GM21619 (cell line): ENCODE measurements around the gene TP53I11.

Experiments used
- ATAC-seq: cut with Tn5 transposase; IDR thresholded peaks from one replicate; pipeline ENCODE4 v1.9.1; 2021; ENCODE audit not compliant: unreplicated experiment

Gene TP53I11

GRCh38 chr11:44915621-44916020 is 35.1 kb downstream of the TP53I11 start:
- ATAC-seq: no peak

- no peak for ATAC-seq
Measured at GRCh38 chr11:44915004-44915403, 35.7 kb downstream of the TP53I11 start.

DNA sequence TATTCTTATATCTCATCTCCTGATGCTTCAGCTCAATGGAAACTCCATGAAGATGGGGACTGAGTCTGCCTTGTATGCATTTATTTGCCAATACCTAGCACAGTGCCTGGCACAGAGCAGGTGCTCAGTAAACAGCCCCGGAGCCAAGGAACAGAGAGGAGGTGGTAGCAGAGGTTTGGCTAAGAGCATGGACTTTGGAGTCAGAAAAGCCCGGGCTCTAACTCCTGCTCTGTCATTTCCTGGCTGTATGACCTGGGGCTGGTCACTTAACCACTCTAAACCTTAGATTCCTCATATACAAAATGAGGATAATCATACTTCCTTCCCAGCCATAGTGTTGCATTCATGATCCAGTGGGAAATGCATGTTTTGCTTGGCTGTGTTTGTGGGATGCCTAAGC is 36.6 kb downstream of the TP53I11 start:
- no peak for ATAC-seq

GRCh38 chr11:44913502-44913901 is 37.2 kb downstream of the TP53I11 start:
- ATAC-seq: no peak

GRCh38 chr11:44912270-44912987 is 38.3 kb downstream of the TP53I11 start:
- no peak for ATAC-seq

GRCh38 chr11:44911029-44911814 is 39.5 kb downstream of the TP53I11 start:
- no peak for ATAC-seq

DNA sequence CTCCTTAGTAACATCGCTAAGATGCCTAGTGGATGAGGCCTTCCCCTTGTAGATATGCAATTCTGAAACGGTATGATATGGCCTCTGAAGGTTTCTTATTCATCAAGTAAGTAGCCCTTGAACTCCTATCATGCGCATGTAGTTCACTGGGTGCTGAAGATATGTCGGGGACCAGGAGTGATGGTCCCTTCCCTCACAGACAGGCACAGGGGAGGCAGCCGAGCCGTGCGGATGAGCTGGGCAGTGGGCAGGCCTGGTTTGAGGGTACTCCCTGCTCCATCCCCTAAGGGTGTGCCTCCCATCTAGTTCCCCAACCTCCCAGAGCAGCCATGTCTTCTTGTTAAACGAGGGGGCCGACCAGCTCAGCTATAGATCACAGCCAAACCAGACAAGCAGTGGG is 40.1 kb downstream of the TP53I11 start:
- no peak for ATAC-seq

GRCh38 chr11:44909557-44909956 is 41.1 kb downstream of the TP53I11 start:
- no peak for ATAC-seq

DNA sequence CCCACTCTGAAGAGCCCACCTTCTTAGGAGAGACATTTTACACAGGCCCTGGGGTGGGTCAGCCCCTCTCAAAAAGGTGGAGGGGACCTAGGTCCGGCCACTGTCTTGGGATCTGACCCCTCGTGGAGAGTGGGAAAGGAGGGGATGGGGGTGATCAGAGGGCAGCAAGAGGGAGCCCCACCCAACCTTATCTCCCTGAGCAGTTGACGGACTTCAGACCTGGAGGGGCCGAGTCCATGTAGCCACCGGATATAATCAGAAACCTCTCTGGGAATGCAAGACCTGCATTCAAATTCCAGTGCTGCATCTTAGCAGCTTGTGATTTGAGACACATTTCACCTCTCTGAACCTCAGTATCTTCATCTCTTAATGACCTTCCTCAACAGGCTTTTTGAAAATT is 44.0 kb downstream of the TP53I11 start:
- no peak for ATAC-seq

DNA sequence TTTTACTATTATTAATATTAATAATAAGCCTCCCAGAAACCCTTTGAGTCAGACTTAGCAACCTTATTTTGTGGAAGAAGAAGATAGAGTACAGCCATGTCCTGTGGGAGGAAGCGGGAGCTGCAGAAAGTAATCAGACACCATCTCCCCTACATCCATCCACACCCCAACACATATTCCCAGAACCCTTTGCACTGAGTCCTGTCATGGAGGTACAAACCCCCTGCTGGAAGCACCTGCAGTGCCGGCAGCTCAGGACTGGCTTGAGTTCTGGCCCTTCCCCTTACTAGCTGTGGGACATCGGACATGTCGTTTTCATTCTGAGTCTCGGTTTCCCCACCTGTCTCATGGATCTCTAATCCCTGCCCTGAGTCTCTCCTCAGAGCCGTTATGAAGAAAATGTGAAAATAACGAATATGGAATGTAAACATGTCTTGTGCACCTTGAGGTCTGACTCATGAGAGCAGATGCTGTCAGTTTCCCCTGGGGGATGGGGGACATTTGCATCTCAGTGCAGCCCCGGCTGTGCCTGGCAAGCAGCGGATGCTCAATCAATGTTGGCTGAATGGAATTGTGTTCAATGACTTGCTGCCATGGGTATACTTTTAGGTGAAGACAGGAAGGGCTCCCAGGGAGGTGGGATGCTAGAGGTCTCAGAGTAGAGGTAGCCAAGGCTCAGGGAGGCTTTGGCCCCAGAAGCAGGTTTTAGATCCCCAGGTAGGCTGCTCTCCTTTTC is 45.4 kb downstream of the TP53I11 start:
- ATAC-seq: no peak

- ATAC-seq: no peak
Measured at GRCh38 chr11:44904261-44905020, 46.2 kb downstream of the TP53I11 start.

DNA sequence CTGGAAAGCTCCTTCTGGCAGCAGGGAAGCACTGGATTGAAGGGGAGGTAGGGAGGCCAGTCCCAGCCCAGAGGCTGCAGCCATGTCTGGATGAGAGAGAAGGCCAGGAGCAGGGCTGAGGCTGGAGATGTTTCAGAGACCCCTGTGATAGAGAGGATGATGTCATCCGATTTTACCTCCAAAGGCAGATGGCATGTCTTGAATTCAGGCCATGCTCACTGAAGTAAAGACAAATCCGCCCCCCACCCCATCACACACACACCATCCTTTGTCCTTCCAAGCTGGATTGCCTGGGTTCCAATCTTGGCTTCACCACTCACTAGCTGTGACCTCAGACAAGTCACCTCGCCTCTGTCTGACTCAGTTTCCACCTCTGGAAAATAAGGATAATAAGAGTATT is 47.2 kb downstream of the TP53I11 start:
- no peak for ATAC-seq

GRCh38 chr11:44903035-44903434 is 47.6 kb downstream of the TP53I11 start:
- no peak for ATAC-seq

DNA sequence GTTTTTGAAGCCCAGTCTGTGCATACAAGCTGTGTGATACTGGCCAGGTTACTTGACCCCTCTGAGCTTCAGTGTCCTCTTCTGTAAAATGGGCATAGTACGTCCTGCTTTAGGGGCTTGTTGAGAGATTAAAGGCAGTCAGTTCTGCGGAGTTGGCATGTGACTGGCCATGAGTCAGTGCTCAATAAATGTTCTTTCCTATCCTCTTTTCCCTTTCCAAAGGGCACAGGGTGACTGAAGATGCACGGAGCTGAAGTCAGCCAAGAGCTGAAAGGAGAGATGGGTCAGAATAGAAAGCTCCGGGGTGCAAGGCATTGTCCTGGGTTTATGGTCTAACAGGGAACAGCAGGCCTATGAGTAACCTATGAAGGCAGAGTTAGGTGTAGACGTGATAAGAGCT is 48.9 kb downstream of the TP53I11 start:
- no peak for ATAC-seq

- ATAC-seq: no peak
Measured at GRCh38 chr11:44901120-44901633, 49.5 kb downstream of the TP53I11 start.

DNA sequence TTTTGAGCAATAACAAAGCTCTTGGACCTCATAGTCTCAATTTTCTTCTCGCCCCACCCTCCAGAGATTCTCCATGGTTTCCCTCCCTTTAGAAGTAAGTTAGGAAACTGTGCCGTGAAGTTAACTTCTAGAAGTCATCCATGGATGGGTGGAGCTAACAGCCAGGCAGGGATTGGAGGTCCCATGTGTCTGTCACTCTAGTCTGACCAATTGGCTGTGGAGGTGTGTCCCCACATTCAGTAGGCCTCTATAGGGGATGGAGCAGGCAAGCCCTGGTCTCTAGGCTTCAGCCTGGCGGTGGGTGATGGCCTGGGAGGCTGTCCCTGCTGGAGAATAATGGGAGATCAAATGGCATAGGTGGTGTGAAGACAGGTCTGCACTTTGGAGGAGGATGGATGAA is 50.7 kb downstream of the TP53I11 start:
- ATAC-seq: no peak

GRCh38 chr11:44893846-44894617 is 56.7 kb downstream of the TP53I11 start:
- ATAC-seq: no peak

DNA sequence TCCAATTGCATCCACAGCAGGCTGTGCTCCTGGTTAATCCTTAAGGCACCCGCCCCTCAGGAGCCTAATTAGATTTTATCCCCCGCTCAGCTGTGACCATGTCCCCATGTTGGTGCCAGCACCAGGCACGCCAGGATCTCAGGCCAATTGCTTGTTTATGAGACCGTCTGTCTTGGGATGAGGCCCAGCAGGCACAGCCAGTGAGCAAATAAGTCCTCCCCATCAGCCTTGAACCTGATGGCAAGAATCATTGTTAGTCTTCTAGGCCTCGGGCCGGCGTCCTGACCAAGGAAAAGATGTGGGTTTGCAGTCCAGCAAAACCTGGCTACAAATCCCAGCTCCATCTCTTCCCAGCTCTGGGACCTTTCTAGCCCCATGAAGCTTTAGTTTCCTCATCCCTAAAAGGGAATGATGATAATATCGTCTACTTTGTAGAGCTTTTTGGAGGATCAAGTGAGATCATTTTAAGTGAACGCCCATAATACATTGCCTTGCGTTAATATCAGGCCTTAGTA is 57.3 kb downstream of the TP53I11 start:
- ATAC-seq: no peak

- no peak for ATAC-seq
Measured at GRCh38 chr11:44892843-44893242, 57.8 kb downstream of the TP53I11 start.

- no peak for ATAC-seq
Measured at GRCh38 chr11:44889266-44889665, 61.4 kb downstream of the TP53I11 start.
